HEK293 (cell line): Measurements from ENCODE around the gene HGD.

ENCODE experiments used
- CTCF ChIA-PET: fragments of 350-600 bp; formaldehyde crosslinking; extraction: SDS; loops from one replicate; lab custom pipeline; 2021; ENCODE audit warnings: antibody characterized with exemption; lab: Yijun Ruan, JAX
- POLR2A ChIA-PET: fragments of 300-600 bp; formaldehyde crosslinking; extraction: SDS; loops from one replicate; lab custom pipeline; 2020; ENCODE audit warnings: antibody characterized with exemption, inconsistent platforms; lab: Yijun Ruan, JAX
- H3K27ac ChIP-seq: fragments of 200-500 bp; sonication (Bioruptor generic); 2 replicates; pipeline ENCODE4 v1.5.1; 2014; ENCODE audit warnings: low read depth, low read length, control low read depth, inconsistent platforms; ENCODE audit errors: extremely low read depth
- H3K36me3 ChIP-seq, 2 experiments: fragments of 200-500 bp in 1 of 2; sonication (Bioruptor generic) in 1 of 2; 1 replicate in 1 of 2; 2 replicates in 1 of 2; pipeline ENCODE4 v1.5.1; 2014 to 2017; ENCODE audit warnings: inconsistent platforms in 2 of 2, low read length in 2 of 2; ENCODE audit not compliant: control insufficient read depth in 2 of 2, insufficient read depth in 1 of 2
- H3K4me1 ChIP-seq: fragments of 200-500 bp; sonication (Bioruptor generic); 2 replicates; pipeline ENCODE4 v1.5.1; 2014; ENCODE audit warnings: mild to moderate bottlenecking, low read length, inconsistent platforms; ENCODE audit not compliant: control insufficient read depth, insufficient read depth
- H3K4me3 ChIP-seq: 2 replicates; pipeline ENCODE4 v1.5.1; 2011; ENCODE audit warnings: low read depth, mild to moderate bottlenecking, control low read depth, low read length, moderate library complexity
- H3K9me3 ChIP-seq: fragments of 200-500 bp; sonication (Bioruptor generic); 2 replicates; pipeline ENCODE4 v1.5.1; 2014; ENCODE audit warnings: low read depth, low read length, inconsistent platforms; ENCODE audit not compliant: control insufficient read depth, insufficient read depth
- EGR2 ChIP-seq: fragments of 450-650 bp; formaldehyde crosslinking; IDR thresholded peaks from 2 replicates; pipeline ENCODE4 v1.5.1; 2016; ENCODE audit warnings: low read depth, missing biosample characterization, missing genetic modification characterization
- ELK4 ChIP-seq: IDR thresholded peaks from 2 replicates; pipeline ENCODE4 v1.6.1; 2011; ENCODE audit warnings: mild to moderate bottlenecking, low read depth, low read length, borderline replicate concordance
- GLIS1 ChIP-seq: fragments of 450-650 bp; formaldehyde crosslinking; IDR thresholded peaks from 2 replicates; pipeline ENCODE4 v1.5.1; 2016; ENCODE audit warnings: missing biosample characterization, missing genetic modification characterization
- GLIS2 ChIP-seq: fragments of 450-650 bp; formaldehyde crosslinking; IDR thresholded peaks from 2 replicates; pipeline ENCODE4 v1.5.1; 2016; ENCODE audit warnings: missing biosample characterization, missing genetic modification characterization
- HOXA7 ChIP-seq: sonication (generic); formaldehyde crosslinking; IDR thresholded peaks from 2 replicates; pipeline ENCODE4 v1.8.1; 2022; ENCODE audit warnings: missing genetic modification reagents, borderline replicate concordance
- RBAK ChIP-seq: fragments of 450-650 bp; formaldehyde crosslinking; IDR thresholded peaks from 2 replicates; pipeline ENCODE4 v1.5.1; 2016; ENCODE audit warnings: missing biosample characterization, missing genetic modification characterization
- REST ChIP-seq: fragments of 450-650 bp; formaldehyde crosslinking; IDR thresholded peaks from 2 replicates; pipeline ENCODE4 v1.5.1; 2016; ENCODE audit warnings: missing biosample characterization, missing genetic modification characterization
- TRIM28 ChIP-seq: IDR thresholded peaks from 2 replicates; pipeline ENCODE4 v1.6.1; 2011; ENCODE audit warnings: low read length, control low read depth, borderline replicate concordance
- WT1 ChIP-seq: fragments of 450-650 bp; formaldehyde crosslinking; IDR thresholded peaks from 2 replicates; pipeline ENCODE4 v1.5.1; 2016; ENCODE audit warnings: missing biosample characterization, missing genetic modification characterization
- YY2 ChIP-seq: fragments of 450-650 bp; formaldehyde crosslinking; IDR thresholded peaks from 2 replicates; pipeline ENCODE4 v1.5.1; 2016; ENCODE audit warnings: missing biosample characterization, missing genetic modification characterization
- ZBTB7A ChIP-seq: fragments of 450-650 bp; formaldehyde crosslinking; IDR thresholded peaks from 2 replicates; pipeline ENCODE4 v1.5.1; 2016; ENCODE audit warnings: low read depth, missing biosample characterization, missing genetic modification characterization
- ZNF16 ChIP-seq: fragments of 450-650 bp; formaldehyde crosslinking; IDR thresholded peaks from 2 replicates; pipeline ENCODE4 v1.5.1; 2016; ENCODE audit warnings: low read depth, missing biosample characterization, missing genetic modification characterization
- ZNF175 ChIP-seq: fragments of 450-650 bp; formaldehyde crosslinking; IDR thresholded peaks from 2 replicates; pipeline ENCODE4 v1.5.1; 2016; ENCODE audit warnings: missing biosample characterization, missing genetic modification characterization
- ZNF18 ChIP-seq: fragments of 450-650 bp; formaldehyde crosslinking; IDR thresholded peaks from 2 replicates; pipeline ENCODE4 v1.5.1; 2016; ENCODE audit warnings: missing biosample characterization, missing genetic modification characterization
- ZNF24 ChIP-seq: fragments of 450-650 bp; formaldehyde crosslinking; IDR thresholded peaks from 2 replicates; pipeline ENCODE4 v1.5.1; 2016; ENCODE audit warnings: missing biosample characterization, missing genetic modification characterization
- ZNF248 ChIP-seq: fragments of 450-650 bp; formaldehyde crosslinking; IDR thresholded peaks from 2 replicates; pipeline ENCODE4 v1.5.1; 2017; ENCODE audit warnings: missing biosample characterization, missing genetic modification characterization
- ZNF350 ChIP-seq: fragments of 450-650 bp; formaldehyde crosslinking; IDR thresholded peaks from 2 replicates; pipeline ENCODE4 v1.5.0; 2017; ENCODE audit warnings: missing biosample characterization, mild to moderate bottlenecking, missing genetic modification characterization
- ZNF366 ChIP-seq: fragments of 450-650 bp; formaldehyde crosslinking; conservative IDR thresholded peaks from 2 replicates; pipeline ENCODE4 v1.5.1; 2016; ENCODE audit warnings: missing biosample characterization, missing genetic modification characterization
- ZNF37A ChIP-seq: fragments of 450-650 bp; IDR thresholded peaks from 2 replicates; pipeline ENCODE4 v1.5.1; 2018; ENCODE audit warnings: missing biosample characterization, missing genetic modification characterization
- ZNF433 ChIP-seq: fragments of 450-650 bp; formaldehyde crosslinking; IDR thresholded peaks from 2 replicates; pipeline ENCODE4 v1.5.1; 2016; ENCODE audit warnings: missing biosample characterization, missing genetic modification characterization, low read depth
- ZNF473 ChIP-seq: fragments of 450-650 bp; formaldehyde crosslinking; IDR thresholded peaks from 2 replicates; pipeline ENCODE4 v1.5.1; 2017; ENCODE audit warnings: missing biosample characterization, missing genetic modification characterization
- ZNF549 ChIP-seq: fragments of 450-650 bp; IDR thresholded peaks from 2 replicates; pipeline ENCODE4 v1.5.1; 2018; ENCODE audit warnings: missing biosample characterization, missing genetic modification characterization, mild to moderate bottlenecking, inconsistent platforms, moderate library complexity
- ZNF571 ChIP-seq: fragments of 450-650 bp; formaldehyde crosslinking; IDR thresholded peaks from 2 replicates; pipeline ENCODE4 v1.5.0; 2017; ENCODE audit warnings: missing biosample characterization, missing genetic modification characterization
- ZNF600 ChIP-seq: fragments of 450-650 bp; formaldehyde crosslinking; IDR thresholded peaks from 2 replicates; pipeline ENCODE4 v1.5.1; 2016; ENCODE audit warnings: missing biosample characterization, missing genetic modification characterization
- ZNF621 ChIP-seq: fragments of 450-650 bp; formaldehyde crosslinking; IDR thresholded peaks from 2 replicates; pipeline ENCODE4 v1.5.1; 2017; ENCODE audit warnings: missing biosample characterization, missing genetic modification characterization
- ZNF747 ChIP-seq: fragments of 450-650 bp; formaldehyde crosslinking; IDR thresholded peaks from 2 replicates; pipeline ENCODE4 v1.5.1; 2016; ENCODE audit warnings: missing biosample characterization, missing genetic modification characterization
- ZNF791 ChIP-seq: fragments of 450-650 bp; formaldehyde crosslinking; IDR thresholded peaks from 2 replicates; pipeline ENCODE4 v1.5.1; 2016; ENCODE audit warnings: missing biosample characterization, missing genetic modification characterization
- ZNF830 ChIP-seq: fragments of 450-650 bp; IDR thresholded peaks from 2 replicates; pipeline ENCODE4 v1.5.0; 2018; ENCODE audit warnings: missing biosample characterization, missing genetic modification characterization, low read depth, mild to moderate bottlenecking, moderate library complexity
- ZNF843 ChIP-seq: fragments of 450-650 bp; formaldehyde crosslinking; IDR thresholded peaks from 2 replicates; pipeline ENCODE4 v1.5.1; 2016; ENCODE audit warnings: missing biosample characterization, missing genetic modification characterization

HGD gene

GRCh38 chr3:120659285-120659684, 22.8 kb downstream of the HGD start (continued):
- no peak for TF ChIP-seq ZNF248 (tag by site-specific recombination)
- TF ChIP-seq WT1, result no peak

GRCh38 chr3:120652896-120653545, 29.0 kb downstream of the HGD start:
- POLR2A ChIA-PET, result no interaction called here
- no peaks in the 10 kb centered on the region for H3K9me3 ChIP-seq
- CTCF ChIA-PET, result no interaction called here
- no peak overlapping the region for H3K4me3 ChIP-seq
- TF ChIP-seq HOXA7 (CRISPR knock-in tag) (no peak), ZNF571 (tag by site-specific recombination) (no peak), GLIS1 (tag by site-specific recombination) (peak; percentile 18; the same call in 1 of the 2 replicates)
- H3K36me3 ChIP-seq, result no peaks in the 10 kb centered on the region
- no peaks in the 10 kb centered on the region for H3K4me1 ChIP-seq
- H3K27ac ChIP-seq, result no peak overlapping the region

- Histone ChIP-seq H3K9me3 (no peaks in the 10 kb centered on the region), H3K36me3 (no peaks in the 10 kb centered on the region), H3K4me3 (no peak overlapping the region), H3K27ac (no peak overlapping the region), H3K4me1 (no peaks in the 10 kb centered on the region)
- CTCF ChIA-PET, result no interaction called here
- POLR2A ChIA-PET, result no interaction called here
- TF ChIP-seq ZNF830 (tag by site-specific recombination), result no peak
- no peak for TF ChIP-seq ZNF433
- TF ChIP-seq ZNF175 (tag by site-specific recombination), result no peak
- no peak for TF ChIP-seq ZNF843 (tag by site-specific recombination)
- no peak for TF ChIP-seq TRIM28
- no peak for TF ChIP-seq ZNF366
- no peak for TF ChIP-seq ZNF16
- TF ChIP-seq ZNF37A (tag by site-specific recombination), result no peak
- no peak for TF ChIP-seq ZNF549 (tag by site-specific recombination)
- no peak for TF ChIP-seq ZNF791 (tag by site-specific recombination)
- TF ChIP-seq RBAK, result no peak
- TF ChIP-seq ZNF600, result no peak
- no peak for TF ChIP-seq ZNF350 (tag by site-specific recombination)
- no peak for TF ChIP-seq EGR2
- no peak for TF ChIP-seq ZNF473 (tag by site-specific recombination)
- no peak for TF ChIP-seq ELK4
Observed at GRCh38 chr3:120652281-120652680, 29.8 kb downstream of the HGD start.

- ChIA-PET CTCF (no interaction called here), POLR2A (no interaction called here)
- TF ChIP-seq ZNF18 (tag by site-specific recombination) (no peak), REST (tag by site-specific recombination) (no peak), ZBTB7A (tag by site-specific recombination) (no peak), YY2 (tag by site-specific recombination) (no peak), ZNF621 (no peak), ZNF747 (tag by site-specific recombination) (no peak), GLIS2 (no peak), ZNF24 (tag by site-specific recombination) (no peak)
Observed at GRCh38 chr3:120650311-120650710, 31.7 kb downstream of the HGD start.

More at GRCh38 chr3:120650311-120650710, 31.7 kb downstream of the HGD start:
- Histone ChIP-seq H3K27ac (no peak overlapping the region), H3K4me3 (no peak overlapping the region), H3K36me3 (no peaks in the 10 kb centered on the region), H3K4me1 (no peaks in the 10 kb centered on the region), H3K9me3 (no peaks in the 10 kb centered on the region)
